Measurements from ENCODE around the gene PSMG4.

PSMG4 gene

DNA sequence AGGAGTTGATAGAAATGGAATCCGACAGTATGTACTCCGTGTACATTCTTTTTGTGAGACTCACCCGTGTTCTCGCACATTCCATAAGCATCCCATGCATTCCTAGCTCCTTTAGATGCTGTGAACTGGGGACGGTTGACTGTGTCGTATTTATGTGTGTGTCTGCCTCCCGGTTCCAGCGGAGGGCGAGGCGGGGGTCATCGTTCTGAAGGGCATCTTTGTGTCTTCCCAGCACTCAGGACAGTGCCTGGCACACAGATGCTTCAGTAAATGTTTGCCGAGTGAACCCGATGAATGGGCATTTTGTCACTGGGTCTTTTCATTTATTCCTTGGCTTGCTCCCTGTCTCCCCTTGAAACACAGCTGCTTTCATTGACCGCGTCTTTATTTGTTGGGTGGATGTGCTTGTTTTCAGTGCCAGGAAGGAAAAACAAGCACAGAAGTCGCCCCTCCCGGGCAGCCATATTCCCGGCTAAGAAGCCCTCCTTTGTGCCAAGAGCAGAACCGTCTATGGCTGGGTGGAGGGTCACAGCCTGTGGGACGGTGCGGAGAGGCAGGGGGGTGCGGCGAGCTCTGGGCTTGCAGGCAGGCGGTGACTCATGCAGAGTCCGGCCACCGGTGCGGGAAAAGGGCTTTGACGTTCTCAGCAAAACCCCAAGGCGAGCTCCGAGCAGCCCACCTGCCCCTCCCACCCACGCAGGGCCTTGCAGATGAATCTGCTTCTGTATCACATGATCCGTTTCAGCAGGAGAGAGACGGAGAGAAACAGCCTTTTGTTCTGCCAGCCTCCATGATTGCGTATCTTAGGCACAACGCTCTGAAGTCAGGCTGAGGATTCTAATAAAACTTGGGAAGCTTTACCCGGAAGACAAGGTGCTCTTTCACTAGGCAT, 11.2 kb upstream of the PSMG4 start:
- no peak for DNase-seq (ENCODE audit: low read depth in 1 of 2, low spot score in 1 of 2)
- no peak overlapping the region for H3K27ac ChIP-seq (replicated peaks)
- no peak overlapping the region for H3K4me3 ChIP-seq (replicated peaks; ENCODE audit: insufficient read depth, low read length)
- peaks cover 35% of the 10 kb centered on the region for H3K27me3 ChIP-seq (ENCODE audit: insufficient read depth, poor library complexity, severe bottlenecking)
- TF ChIP-seq, protein P1, sequence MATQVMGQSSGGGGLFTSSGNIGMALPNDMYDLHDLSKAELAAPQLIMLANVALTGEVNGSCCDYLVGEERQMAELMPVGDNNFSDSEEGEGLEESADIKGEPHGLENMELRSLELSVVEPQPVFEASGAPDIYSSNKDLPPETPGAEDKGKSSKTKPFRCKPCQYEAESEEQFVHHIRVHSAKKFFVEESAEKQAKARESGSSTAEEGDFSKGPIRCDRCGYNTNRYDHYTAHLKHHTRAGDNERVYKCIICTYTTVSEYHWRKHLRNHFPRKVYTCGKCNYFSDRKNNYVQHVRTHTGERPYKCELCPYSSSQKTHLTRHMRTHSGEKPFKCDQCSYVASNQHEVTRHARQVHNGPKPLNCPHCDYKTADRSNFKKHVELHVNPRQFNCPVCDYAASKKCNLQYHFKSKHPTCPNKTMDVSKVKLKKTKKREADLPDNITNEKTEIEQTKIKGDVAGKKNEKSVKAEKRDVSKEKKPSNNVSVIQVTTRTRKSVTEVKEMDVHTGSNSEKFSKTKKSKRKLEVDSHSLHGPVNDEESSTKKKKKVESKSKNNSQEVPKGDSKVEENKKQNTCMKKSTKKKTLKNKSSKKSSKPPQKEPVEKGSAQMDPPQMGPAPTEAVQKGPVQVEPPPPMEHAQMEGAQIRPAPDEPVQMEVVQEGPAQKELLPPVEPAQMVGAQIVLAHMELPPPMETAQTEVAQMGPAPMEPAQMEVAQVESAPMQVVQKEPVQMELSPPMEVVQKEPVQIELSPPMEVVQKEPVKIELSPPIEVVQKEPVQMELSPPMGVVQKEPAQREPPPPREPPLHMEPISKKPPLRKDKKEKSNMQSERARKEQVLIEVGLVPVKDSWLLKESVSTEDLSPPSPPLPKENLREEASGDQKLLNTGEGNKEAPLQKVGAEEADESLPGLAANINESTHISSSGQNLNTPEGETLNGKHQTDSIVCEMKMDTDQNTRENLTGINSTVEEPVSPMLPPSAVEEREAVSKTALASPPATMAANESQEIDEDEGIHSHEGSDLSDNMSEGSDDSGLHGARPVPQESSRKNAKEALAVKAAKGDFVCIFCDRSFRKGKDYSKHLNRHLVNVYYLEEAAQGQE (IDR thresholded peaks at IDR 0.05; ENCODE audit: insufficient replicate concordance, low read depth), result no peak
- no peak for TF ChIP-seq GABPA (IDR thresholded peaks at IDR 0.05; ENCODE audit: low read depth)
- TF ChIP-seq, protein P2, sequence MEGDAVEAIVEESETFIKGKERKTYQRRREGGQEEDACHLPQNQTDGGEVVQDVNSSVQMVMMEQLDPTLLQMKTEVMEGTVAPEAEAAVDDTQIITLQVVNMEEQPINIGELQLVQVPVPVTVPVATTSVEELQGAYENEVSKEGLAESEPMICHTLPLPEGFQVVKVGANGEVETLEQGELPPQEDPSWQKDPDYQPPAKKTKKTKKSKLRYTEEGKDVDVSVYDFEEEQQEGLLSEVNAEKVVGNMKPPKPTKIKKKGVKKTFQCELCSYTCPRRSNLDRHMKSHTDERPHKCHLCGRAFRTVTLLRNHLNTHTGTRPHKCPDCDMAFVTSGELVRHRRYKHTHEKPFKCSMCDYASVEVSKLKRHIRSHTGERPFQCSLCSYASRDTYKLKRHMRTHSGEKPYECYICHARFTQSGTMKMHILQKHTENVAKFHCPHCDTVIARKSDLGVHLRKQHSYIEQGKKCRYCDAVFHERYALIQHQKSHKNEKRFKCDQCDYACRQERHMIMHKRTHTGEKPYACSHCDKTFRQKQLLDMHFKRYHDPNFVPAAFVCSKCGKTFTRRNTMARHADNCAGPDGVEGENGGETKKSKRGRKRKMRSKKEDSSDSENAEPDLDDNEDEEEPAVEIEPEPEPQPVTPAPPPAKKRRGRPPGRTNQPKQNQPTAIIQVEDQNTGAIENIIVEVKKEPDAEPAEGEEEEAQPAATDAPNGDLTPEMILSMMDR (IDR thresholded peaks at IDR 0.05; ENCODE audit: insufficient read depth, low read length), result no peak
- TF ChIP-seq SPI1 (IDR thresholded peaks at IDR 0.05; ENCODE audit: borderline replicate concordance, low read depth), result no peak

DNA sequence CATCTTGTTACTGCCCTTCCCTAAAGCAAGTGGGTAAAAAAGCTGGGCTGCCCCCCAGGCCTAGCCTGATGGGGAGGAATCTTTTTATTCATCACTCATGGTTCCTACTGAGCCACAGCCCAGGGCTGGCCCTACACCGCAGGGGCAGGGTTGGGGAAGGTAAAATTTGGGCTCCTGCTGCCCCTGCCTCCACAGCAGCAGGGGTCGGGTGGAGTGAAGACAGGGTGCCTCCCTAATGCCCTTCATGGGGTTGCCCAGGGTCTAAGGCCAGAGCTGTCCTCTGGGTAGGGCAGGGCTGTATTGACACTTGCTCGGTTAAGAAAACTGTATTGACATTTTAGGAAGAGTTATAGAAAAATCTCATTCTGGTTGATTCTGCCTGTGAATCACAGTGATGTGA, 8.9 kb upstream of the PSMG4 start:
- H3K27me3 ChIP-seq (ENCODE audit: insufficient read depth, poor library complexity, severe bottlenecking), result peaks cover 33% of the 10 kb centered on the region
- no peak for TF ChIP-seq GABPA (IDR thresholded peaks at IDR 0.05; ENCODE audit: low read depth)
- TF ChIP-seq, protein P1 (IDR thresholded peaks at IDR 0.05; ENCODE audit: insufficient replicate concordance, low read depth), result no peak
- TF ChIP-seq, protein P2 (IDR thresholded peaks at IDR 0.05; ENCODE audit: insufficient read depth, low read length), result no peak
- TF ChIP-seq SPI1 (IDR thresholded peaks at IDR 0.05; ENCODE audit: borderline replicate concordance, low read depth), result no peak
- TF ChIP-seq POLR2AphosphoS5 (IDR thresholded peaks at IDR 0.05; ENCODE audit: low read depth), result no peak
- H3K27ac ChIP-seq (replicated peaks), result no peak overlapping the region

DNA sequence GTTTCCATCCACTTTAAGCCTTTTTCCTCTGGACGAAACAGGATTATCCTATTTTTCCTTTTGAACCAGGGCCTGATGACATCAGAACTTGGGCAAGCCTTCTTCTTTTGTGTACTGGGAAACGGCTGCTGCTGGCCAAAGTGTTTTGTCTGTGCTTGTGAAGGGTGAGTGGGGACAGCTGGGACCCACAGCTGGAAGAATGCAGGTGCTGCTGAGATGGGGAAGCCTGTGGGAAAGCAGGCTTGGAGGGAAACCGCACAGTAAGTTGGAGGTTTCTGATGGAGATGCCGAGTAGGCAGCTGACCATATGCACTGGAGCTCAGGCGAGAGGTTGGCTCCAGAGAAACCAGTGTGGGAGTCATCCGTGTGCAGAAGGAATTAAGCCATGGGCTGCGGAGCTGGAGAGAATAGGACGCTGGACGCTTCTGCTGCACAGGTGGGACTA, 8.5 kb upstream of the PSMG4 start:
- H3K27me3 ChIP-seq (ENCODE audit: insufficient read depth, poor library complexity, severe bottlenecking), result peaks cover 33% of the 10 kb centered on the region
- TF ChIP-seq, protein P1 (IDR thresholded peaks at IDR 0.05; ENCODE audit: insufficient replicate concordance, low read depth), result no peak
- TF ChIP-seq GABPA (IDR thresholded peaks at IDR 0.05; ENCODE audit: low read depth) (no peak), SPI1 (IDR thresholded peaks at IDR 0.05; ENCODE audit: borderline replicate concordance, low read depth) (no peak), POLR2AphosphoS5 (IDR thresholded peaks at IDR 0.05; ENCODE audit: low read depth) (no peak)
- TF ChIP-seq, protein P2 (IDR thresholded peaks at IDR 0.05; ENCODE audit: insufficient read depth, low read length), result no peak
- H3K27ac ChIP-seq (replicated peaks), result no peak overlapping the region
- H3K4me3 ChIP-seq (replicated peaks; ENCODE audit: insufficient read depth, low read length), result no peak overlapping the region
- DNase-seq (ENCODE audit: low read depth in 1 of 2, low spot score in 1 of 2), result no peak

More for the DNA sequence above, 8.9 kb upstream of the PSMG4 start:
- H3K4me3 ChIP-seq (replicated peaks; ENCODE audit: insufficient read depth, low read length), result no peak overlapping the region
- DNase-seq (ENCODE audit: low read depth in 1 of 2, low spot score in 1 of 2), result no peak

All from HL-60 (cell line).